Gastrocnemius medialis (tissue), 4 donors: ENCODE measurements around the gene MAD1L1.

ENCODE experiments used
- CTCF ChIP-seq, 5 experiments: fragments of 450-650 bp in 3 of 5; fragments of 200-600 bp in 2 of 5; sonication (generic) in 2 of 5; IDR thresholded peaks in 4 of 5; conservative IDR thresholded peaks in 1 of 5; 1 replicate in 4 of 5; 2 replicates in 1 of 5; pipeline ENCODE4 v1.5.1; 2016 to 2019; ENCODE audit warnings: antibody characterized with exemption in 5 of 5, mild to moderate bottlenecking in 3 of 5, moderate library complexity in 3 of 5
- POLR2A ChIP-seq, 2 donors: fragments of 450-650 bp; IDR thresholded peaks; one replicate each; pipeline ENCODE4 v1.6.1; 2017; ENCODE audit warnings: antibody characterized with exemption in 2 of 2, mild to moderate bottlenecking in 2 of 2, moderate library complexity in 2 of 2

DNA sequence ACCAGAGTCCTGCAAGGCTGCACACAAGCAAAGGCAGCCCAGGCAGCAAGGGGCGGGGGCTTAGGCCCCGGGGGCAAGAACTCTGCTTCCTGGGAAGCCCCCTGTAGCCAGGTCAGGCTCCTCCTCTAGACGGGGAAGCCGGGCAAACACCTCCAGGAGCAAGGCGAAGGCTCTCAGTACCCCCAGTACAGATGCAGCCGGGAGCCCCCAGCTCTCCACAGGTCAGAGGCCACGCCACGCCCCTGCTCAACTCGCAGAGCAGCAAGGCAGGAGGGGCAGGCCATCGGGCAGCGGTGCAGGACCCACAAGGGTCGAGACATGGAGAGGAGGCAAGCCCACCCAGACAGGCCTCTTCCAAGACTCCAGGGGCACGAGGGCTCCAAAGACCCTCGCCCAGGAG lies 108.8 kb downstream of the MAD1L1 start:
- TF ChIP-seq CTCF (IDR thresholded peaks at IDR 0.05 in 4 of 5, conservative IDR thresholded peaks at IDR 0.05 in 1 of 5) (no peak), POLR2A (IDR thresholded peaks at IDR 0.05) (no peak)
